DND-41 (cell line): ENCODE data around the gene ITFG1.
"Not testable (repeated sequence)": the region's sequence is repeated elsewhere in the genome, so short reads cannot be mapped to it uniquely, and the experiment has no call there.

Experiments
- ATAC-seq: fragments of 200-7000 bp; cut with Tn5 transposase; 3 replicates; pipeline ENCODE4 v1.9.1; 2021; ENCODE audit warnings: low read depth; ENCODE audit not compliant: insufficient read depth
- DNase-seq: peaks from one replicate; pipeline ENCODE4 v3.0.0-alpha.2; 2020
- H2AFZ ChIP-seq: 2 replicates; pipeline ENCODE4 v1.6.0; 2012; ENCODE audit warnings: low read depth, low read length
- H3K27ac ChIP-seq: 2 replicates; pipeline ENCODE4 v1.5.1; 2012; ENCODE audit warnings: low read length, inconsistent platforms
- H3K27me3 ChIP-seq: fragments of 200-600 bp; sonication (generic); 2 replicates; pipeline ENCODE4 v1.6.0; 2012; ENCODE audit warnings: low read length, mild to moderate bottlenecking, inconsistent platforms; ENCODE audit not compliant: insufficient read depth, poor library complexity
- H3K36me3 ChIP-seq: 2 replicates; pipeline ENCODE4 v1.5.1; 2012; ENCODE audit warnings: low read length, inconsistent platforms; ENCODE audit not compliant: insufficient read depth
- H3K4me1 ChIP-seq: 2 replicates; pipeline ENCODE4 v1.5.1; 2012; ENCODE audit warnings: mild to moderate bottlenecking, low read length; ENCODE audit not compliant: insufficient read depth
- H3K4me2 ChIP-seq: 2 replicates; pipeline ENCODE4 v1.6.0; 2012; ENCODE audit warnings: mild to moderate bottlenecking, moderate library complexity, low read length, inconsistent platforms; ENCODE audit not compliant: insufficient read depth
- H3K4me3 ChIP-seq, 2 experiments: fragments of 200-600 bp in 1 of 2; shearing (Covaris generic) in 1 of 2; 2 replicates each; pipeline ENCODE4 v1.5.1; 2012 to 2016; ENCODE audit warnings: inconsistent platforms in 2 of 2, low read length in 2 of 2, mild to moderate bottlenecking in 2 of 2, low read depth in 1 of 2, moderate library complexity in 1 of 2
- H3K79me2 ChIP-seq: 2 replicates; pipeline ENCODE4 v1.6.0; 2012; ENCODE audit warnings: low read length, inconsistent platforms; ENCODE audit not compliant: insufficient read depth
- H3K9ac ChIP-seq: 2 replicates; pipeline ENCODE4 v1.6.0; 2012; ENCODE audit warnings: low read depth, mild to moderate bottlenecking, inconsistent platforms, low read length, moderate library complexity
- H3K9me3 ChIP-seq: 2 replicates; pipeline ENCODE4 v1.5.1; 2012; ENCODE audit warnings: low read length, moderate library complexity, mild to moderate bottlenecking, inconsistent platforms; ENCODE audit not compliant: insufficient read depth, severe bottlenecking
- H4K20me1 ChIP-seq: 2 replicates; pipeline ENCODE4 v1.6.0; 2012; ENCODE audit warnings: low read length; ENCODE audit not compliant: insufficient read depth
- CTCF ChIP-seq: IDR thresholded peaks from 2 replicates; pipeline ENCODE4 v1.5.1; 2012; ENCODE audit warnings: borderline replicate concordance, low read length, moderate library complexity, mild to moderate bottlenecking; ENCODE audit not compliant: poor library complexity, severe bottlenecking; ENCODE audit errors: extremely low read depth
- EZH2 ChIP-seq: IDR thresholded peaks from 3 replicates; pipeline ENCODE4 v1.6.1; 2012; ENCODE audit warnings: borderline replicate concordance, low read depth, mild to moderate bottlenecking, moderate library complexity, low read length, inconsistent platforms; ENCODE audit not compliant: severe bottlenecking

The ITFG1 gene

GRCh38 chr16:47342055-47342454 lies 118.8 kb downstream of the ITFG1 start:
- no peak for ATAC-seq
- H3K4me3 ChIP-seq: no peak overlapping the region
- TF ChIP-seq CTCF: no peak
- TF ChIP-seq EZH2: no peak
- H4K20me1 ChIP-seq: no peaks in the 10 kb centered on the region
- peaks cover 21% of the 10 kb centered on the region for H3K9me3 ChIP-seq
- DNase-seq: no peak
- H3K4me2 ChIP-seq: no peak overlapping the region
- no peak overlapping the region for H2AFZ ChIP-seq
- no peaks in the 10 kb centered on the region for H3K79me2 ChIP-seq
- H3K27ac ChIP-seq: no peak overlapping the region
- H3K36me3 ChIP-seq: peaks cover 14% of the 10 kb centered on the region
- H3K27me3 ChIP-seq: no peaks in the 10 kb centered on the region
- no peak overlapping the region for H3K9ac ChIP-seq
- H3K4me1 ChIP-seq: no peaks in the 10 kb centered on the region

GRCh38 chr16:47330562-47330961 lies 130.3 kb downstream of the ITFG1 start:
- DNase-seq, H3K9me3 ChIP-seq, H4K20me1 ChIP-seq, H3K79me2 ChIP-seq, H3K4me1 ChIP-seq, ATAC-seq, H3K36me3 ChIP-seq, H3K9ac ChIP-seq, H2AFZ ChIP-seq, H3K4me3 ChIP-seq, H3K4me2 ChIP-seq, H3K27ac ChIP-seq, H3K27me3 ChIP-seq: not testable (repeated sequence)

- not testable (repeated sequence) for DNase-seq, H3K9ac ChIP-seq, ATAC-seq, H3K4me3 ChIP-seq, H3K36me3 ChIP-seq, H3K27ac ChIP-seq, H3K4me1 ChIP-seq, H4K20me1 ChIP-seq, H3K27me3 ChIP-seq, H3K9me3 ChIP-seq, H3K4me2 ChIP-seq, H2AFZ ChIP-seq, H3K79me2 ChIP-seq
Observed at GRCh38 chr16:47324309-47324708, 136.6 kb downstream of the ITFG1 start.

- Histone ChIP-seq H3K9me3 (no peaks in the 10 kb centered on the region), H2AFZ (no peak overlapping the region), H3K4me3 (no peak overlapping the region), H3K4me2 (no peak overlapping the region), H3K36me3 (no peaks in the 10 kb centered on the region), H3K27me3 (no peaks in the 10 kb centered on the region), H4K20me1 (no peaks in the 10 kb centered on the region), H3K9ac (no peak overlapping the region), H3K27ac (no peak overlapping the region), H3K79me2 (no peaks in the 10 kb centered on the region), H3K4me1 (no peaks in the 10 kb centered on the region)
- DNase-seq: no peak
- TF ChIP-seq CTCF: no peak
- no peak for TF ChIP-seq EZH2
- ATAC-seq: no peak
Observed at GRCh38 chr16:47323241-47323640, 137.6 kb downstream of the ITFG1 start.
